ENCODE results near the gene ZNF207.
"Not testable (repeated sequence)": the region's sequence is repeated elsewhere in the genome, so short reads cannot be mapped to it uniquely, and the experiment has no call there.

ZNF207 gene

DNA sequence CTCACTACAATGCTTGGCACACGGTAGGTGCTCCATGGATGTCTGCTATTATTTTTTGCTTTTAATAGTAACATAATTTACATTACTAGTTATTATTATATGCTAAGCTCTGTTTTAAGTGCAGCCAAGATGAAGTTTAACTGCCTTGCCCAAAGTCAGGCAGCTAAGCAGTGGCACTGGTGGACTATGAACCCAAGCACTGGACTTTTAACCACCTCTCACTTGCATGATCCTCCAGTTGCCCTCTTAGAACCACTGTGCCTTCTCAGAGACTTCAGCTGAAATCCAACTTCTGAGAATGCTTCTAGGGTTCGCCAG, 1.5 kb upstream of the ZNF207 start:
- TF ChIP-seq CTCF (IDR thresholded peaks at IDR 0.05; ENCODE audit: low read depth, low read length) = no peak
- no peak for DNase-seq (ENCODE audit: extremely low read depth, low read depth)

DNA sequence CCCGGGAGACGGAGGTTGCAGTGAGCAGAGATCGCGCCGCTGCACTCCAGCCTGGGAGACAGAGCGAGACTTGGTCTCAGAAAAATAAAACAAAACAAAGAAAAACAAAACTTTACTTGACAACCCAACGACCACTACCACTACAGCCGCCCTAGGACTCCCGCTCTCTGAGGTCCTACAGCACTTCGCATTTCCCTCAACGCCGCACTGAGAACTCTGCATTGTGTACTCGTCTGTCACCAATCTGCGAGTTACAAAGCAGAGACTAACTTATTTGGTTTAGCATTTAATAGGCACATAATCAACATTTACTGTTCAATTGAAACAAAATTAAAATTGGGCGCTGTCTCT, 479 bp upstream of the ZNF207 start:
- no peak for DNase-seq (ENCODE audit: extremely low read depth, low read depth)
- no peak for TF ChIP-seq CTCF (IDR thresholded peaks at IDR 0.05; ENCODE audit: low read depth, low read length)

DNA sequence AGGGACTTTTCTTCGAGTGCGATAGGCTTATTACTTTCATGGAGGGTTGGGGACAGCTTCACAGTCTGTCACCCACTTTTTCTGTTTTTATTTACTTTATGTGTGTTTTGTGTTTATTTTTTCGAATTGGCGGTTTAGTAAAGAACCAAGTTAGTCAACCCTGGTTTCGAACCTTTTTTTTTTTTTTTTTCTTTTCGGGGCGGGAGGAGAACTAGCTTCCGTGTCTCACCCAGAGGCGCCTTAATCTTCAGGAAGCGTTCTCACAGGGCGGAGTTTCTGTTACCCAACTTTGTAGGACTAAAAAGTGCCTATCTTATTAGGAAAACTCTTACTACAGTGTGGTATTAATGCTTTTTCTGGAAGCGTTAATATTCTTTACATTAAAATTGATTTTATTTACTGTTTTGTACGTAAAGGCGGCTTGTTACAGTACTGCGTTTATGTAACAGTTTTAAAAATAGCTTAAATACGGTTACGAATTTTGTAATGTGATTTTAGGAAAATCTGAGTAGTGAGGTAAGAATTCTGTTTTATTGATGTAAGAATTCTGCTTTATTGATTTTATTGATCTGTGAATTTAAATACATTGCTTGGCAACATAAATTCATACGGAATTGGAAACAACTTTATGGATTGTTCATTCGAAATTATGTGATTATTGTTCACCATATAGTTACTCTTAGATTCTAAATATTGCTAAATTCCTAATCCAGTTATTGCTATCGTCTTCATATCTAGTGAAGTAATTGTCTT, 885 bp downstream of the ZNF207 start:
- no peak for TF ChIP-seq CTCF (IDR thresholded peaks at IDR 0.05; ENCODE audit: low read depth, low read length)
- no peak for DNase-seq (ENCODE audit: extremely low read depth, low read depth)

- not testable (repeated sequence) for DNase-seq (ENCODE audit: extremely low read depth, low read depth)
Measured at GRCh38 chr17:32352734-32353133, 2.8 kb downstream of the ZNF207 start.

GRCh38 chr17:32355649-32356377, 5.9 kb downstream of the ZNF207 start:
- no peak for DNase-seq (ENCODE audit: extremely low read depth, low read depth)
- no peak for TF ChIP-seq CTCF (IDR thresholded peaks at IDR 0.05; ENCODE audit: low read depth, low read length)

DNA sequence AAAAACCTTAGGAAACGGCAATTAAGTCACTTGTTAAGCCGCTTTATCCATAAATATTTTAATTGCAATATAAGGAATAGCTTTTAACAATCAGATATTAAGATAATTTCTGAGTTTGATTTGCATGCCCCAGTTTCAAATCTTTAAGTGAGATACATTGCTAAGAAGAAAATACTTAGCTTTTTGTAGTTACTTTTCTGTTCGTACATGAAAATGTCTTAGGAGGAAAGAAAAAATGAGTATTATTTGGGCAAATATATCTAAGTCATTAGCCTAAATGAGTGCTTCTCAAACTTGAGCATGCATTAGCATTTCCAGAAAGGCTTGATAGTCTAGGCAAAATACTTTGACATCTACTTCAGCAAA, 6.4 kb downstream of the ZNF207 start:
- no peak for DNase-seq (ENCODE audit: extremely low read depth, low read depth)
- no peak for TF ChIP-seq CTCF (IDR thresholded peaks at IDR 0.05; ENCODE audit: low read depth, low read length)

GRCh38 chr17:32356750-32357149, 6.8 kb downstream of the ZNF207 start:
- no peak for DNase-seq (ENCODE audit: extremely low read depth, low read depth)
- no peak for TF ChIP-seq CTCF (IDR thresholded peaks at IDR 0.05; ENCODE audit: low read depth, low read length)

DNA sequence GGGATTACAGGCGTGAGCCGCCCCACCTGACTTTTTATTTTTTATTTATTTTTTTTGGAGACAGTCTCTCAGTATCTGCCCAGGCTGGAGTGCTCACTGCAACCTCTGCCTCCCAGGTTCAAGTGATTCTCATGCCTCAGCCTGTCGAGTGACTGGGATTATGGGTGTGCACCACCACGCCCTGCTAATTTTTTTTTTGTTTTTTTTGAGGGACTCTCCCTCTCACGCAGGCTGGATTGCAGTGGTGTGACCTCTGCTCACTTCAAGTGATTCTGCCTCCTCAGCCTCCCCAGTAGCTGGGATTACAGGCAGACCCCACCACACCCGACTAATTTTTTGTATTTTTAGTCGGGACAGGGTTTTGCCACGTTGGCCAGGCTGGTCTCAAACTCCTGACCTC, 7.7 kb downstream of the ZNF207 start:
- no peak for TF ChIP-seq CTCF (IDR thresholded peaks at IDR 0.05; ENCODE audit: low read depth, low read length)
- no peak for DNase-seq (ENCODE audit: extremely low read depth, low read depth)
